T-cell (primary cell): ENCODE results near the gene AADAC. TPM values are rescaled to one million over a fixed set of nuclear protein-coding genes. Genes with fewer than 3 reads are reported as not detected.

Experiments used
- ATAC-seq, 4 experiments: fragments of 200-7000 bp in 3 of 4; fragments of 150-1000 bp in 1 of 4; cut with Tn5 transposase; replicated peaks in 1 of 4; 1 replicate in 3 of 4; 2 replicates in 1 of 4; pipeline ENCODE4 v1.10.0; 2021; ENCODE audit warnings: moderate library complexity in 3 of 4, mild to moderate bottlenecking in 2 of 4, moderate number of reproducible peaks in 1 of 4
- CTCF ChIA-PET, 2 donors: fragments of 300-600 bp; sonication (Branson Sonifier 250); formaldehyde crosslinking; loops; one replicate each; lab custom pipeline; 2022; ENCODE audit warnings: antibody characterized with exemption in 2 of 2; lab: Charles Lee
- POLR2A ChIA-PET, 2 donors: fragments of 300-600 bp; sonication (Branson Sonifier 250); formaldehyde crosslinking; loops; one replicate each; lab custom pipeline; 2022; ENCODE audit warnings: antibody characterized with exemption in 2 of 2; lab: Charles Lee
- DNase-seq, 35 experiments: peaks; one replicate each; pipeline versions ENCODE4 v3.0.0 to v3.0.0-alpha.2; 2013 to 2023
- H3K27ac ChIP-seq: one replicate; pipeline ENCODE4 v1.5.1; 2013; ENCODE audit warnings: low read length
- H3K27me3 ChIP-seq, 2 experiments: replicated peaks in 1 of 2; 1 replicate in 1 of 2; 2 replicates in 1 of 2; pipeline versions ENCODE4 v1.6.1 to v1.7.0; 2013; ENCODE audit warnings: low read length in 1 of 2, mixed read lengths in 1 of 2; ENCODE audit not compliant: control insufficient read depth in 2 of 2, insufficient read depth in 2 of 2; ENCODE audit errors: extremely low read depth in 1 of 2
- H3K36me3 ChIP-seq, 2 donors: 1 replicate in 1 of 2; 2 replicates in 1 of 2; pipeline versions ENCODE4 v1.6.1 to v1.7.0; 2013; ENCODE audit warnings: low read length in 1 of 2; ENCODE audit not compliant: control insufficient read depth in 2 of 2, insufficient read depth in 1 of 2; ENCODE audit errors: extremely low read depth in 1 of 2
- H3K4me1 ChIP-seq, 2 experiments: 1 replicate in 1 of 2; 2 replicates in 1 of 2; pipeline versions ENCODE4 v1.6.1 to v1.7.0; 2013; ENCODE audit warnings: low read length in 2 of 2, mixed read lengths in 1 of 2; ENCODE audit not compliant: insufficient read depth in 2 of 2, control insufficient read depth in 1 of 2; ENCODE audit errors: extremely low read depth in 1 of 2
- H3K4me3 ChIP-seq, 2 donors: 1 replicate in 1 of 2; 2 replicates in 1 of 2; pipeline versions ENCODE4 v1.5.1 to v1.7.0; 2013; ENCODE audit warnings: mild to moderate bottlenecking in 2 of 2, low read length in 1 of 2, moderate library complexity in 1 of 2; ENCODE audit not compliant: control insufficient read depth in 1 of 2; ENCODE audit errors: extremely low read depth in 1 of 2
- H3K9me3 ChIP-seq: 2 replicates; pipeline ENCODE4 v1.7.0; 2013
- H3K27ac Mint-ChIP-seq, 2 donors: one replicate each; pipeline ENCODE4 v1.8.0; 2020 to 2021; ENCODE audit warnings: mild to moderate bottlenecking in 2 of 2, mixed read lengths in 2 of 2
- H3K27me3 Mint-ChIP-seq, 2 donors: one replicate each; pipeline ENCODE4 v1.8.0; 2021 to 2022; ENCODE audit warnings: mixed read lengths in 2 of 2
- H3K36me3 Mint-ChIP-seq: one replicate; pipeline ENCODE4 v1.8.0; 2021; ENCODE audit warnings: mixed read lengths
- H3K4me1 Mint-ChIP-seq, 3 donors: one replicate each; pipeline ENCODE4 v1.8.0; 2020 to 2022; ENCODE audit warnings: mixed read lengths in 3 of 3, mild to moderate bottlenecking in 1 of 3
- H3K4me3 Mint-ChIP-seq, 3 donors: one replicate each; pipeline ENCODE4 v1.8.0; 2020 to 2022; ENCODE audit warnings: mild to moderate bottlenecking in 3 of 3, mixed read lengths in 3 of 3, moderate library complexity in 3 of 3
- H3K9me3 Mint-ChIP-seq, 3 donors: one replicate each; pipeline ENCODE4 v1.8.0; 2020 to 2022; ENCODE audit warnings: mixed read lengths in 3 of 3
- WGBS: methylation state at CpG from one replicate; pipeline ENCODE4 v1.1.5; 2013; ENCODE audit warnings: missing lambda C conversion rate; ENCODE audit not compliant: insufficient coverage; 5-methylcytosine and 5-hydroxymethylcytosine counted together
- total RNA-seq, 35 experiments: library from RNA in 6 of 35; stranded (reverse) in 6 of 35; fragments of 120-200 nt in 1 of 35; gene quantifications; one replicate each; pipeline versions ENCODE4 v1.2.1 to v1.2.4 and lab custom pipeline; 2013 to 2026

The AADAC gene
- total RNA-seq, 5 donors from 2014 or later (not counting 1 experiment from before 2014, with no cell fraction given): 0.20 to 0.38 (median 0.25) TPM; not detected in 2

GRCh38 chr3:151770956-151771355, 43.0 kb upstream of the AADAC start:
- H3K4me3 Mint-ChIP-seq: no peak overlapping the region
- H3K4me1 Mint-ChIP-seq: no peaks in the 10 kb centered on the region
- H3K9me3 Mint-ChIP-seq: no peaks in the 10 kb centered on the region
- no peak overlapping the region for H3K4me3 ChIP-seq
- DNase-seq: no peak
- H3K27me3 ChIP-seq: peaks cover 0 to 7% of the 10 kb centered on the region in 2 experiments
- no peaks in the 10 kb centered on the region for H3K36me3 Mint-ChIP-seq
- H3K27me3 Mint-ChIP-seq: peaks cover 2 to 3% of the 10 kb centered on the region in 2 donors
- no peaks in the 10 kb centered on the region for H3K4me1 ChIP-seq
- ChIA-PET POLR2A (interaction anchor here in 1 of 2 donors (0.5 kb wide), 1 partner anchor 134 kb away, joined by 3 read pairs; no protein-coding TSS in a partner anchor), CTCF (no interaction called here)
- H3K27ac ChIP-seq: no peak overlapping the region
- ATAC-seq: no peak
- H3K27ac Mint-ChIP-seq: no peak overlapping the region
- WGBS: 98% methylated on average over 4 of the region's 4 CpGs
- H3K36me3 ChIP-seq: no peaks in the 10 kb centered on the region
- H3K9me3 ChIP-seq: no peaks in the 10 kb centered on the region

GRCh38 chr3:151772825-151773480, 41.0 kb upstream of the AADAC start:
- WGBS: 57% methylated on average over 1 of the region's 4 CpGs

GRCh38 chr3:151774235-151774634, 39.7 kb upstream of the AADAC start:
- no peaks in the 10 kb centered on the region for H3K4me1 ChIP-seq
- ChIA-PET CTCF (no interaction called here), POLR2A (no interaction called here)
- no peak overlapping the region for H3K27ac Mint-ChIP-seq
- no peaks in the 10 kb centered on the region for H3K36me3 ChIP-seq
- no peak overlapping the region for H3K27ac ChIP-seq
- no peaks in the 10 kb centered on the region for H3K4me1 Mint-ChIP-seq
- no peak overlapping the region for H3K4me3 Mint-ChIP-seq
- peaks cover 0 to 7% of the 10 kb centered on the region in 2 experiments for H3K27me3 ChIP-seq
- no peaks in the 10 kb centered on the region for H3K9me3 ChIP-seq
- no peak overlapping the region for H3K4me3 ChIP-seq
- ATAC-seq: no peak
- H3K36me3 Mint-ChIP-seq: no peaks in the 10 kb centered on the region
- 50% methylated on average over 1 of the region's 1 CpG for WGBS
- peaks cover 3% of the 10 kb centered on the region in 2 donors for H3K27me3 Mint-ChIP-seq
- no peak for DNase-seq
- no peaks in the 10 kb centered on the region for H3K9me3 Mint-ChIP-seq

More at GRCh38 chr3:151772825-151773480, 41.0 kb upstream of the AADAC start:
- H3K9me3 Mint-ChIP-seq: no peaks in the 10 kb centered on the region
- H3K4me3 ChIP-seq: no peak overlapping the region
- CTCF ChIA-PET: no interaction called here
- no peaks in the 10 kb centered on the region for H3K4me1 ChIP-seq
- no peak for DNase-seq
- H3K36me3 Mint-ChIP-seq: no peaks in the 10 kb centered on the region
- no peak overlapping the region for H3K27ac Mint-ChIP-seq
- no peaks in the 10 kb centered on the region for H3K9me3 ChIP-seq
- POLR2A ChIA-PET: no interaction called here
- H3K36me3 ChIP-seq: no peaks in the 10 kb centered on the region
- ATAC-seq: no peak
- H3K27me3 ChIP-seq: peaks cover 0 to 7% of the 10 kb centered on the region in 2 experiments
- no peak overlapping the region for H3K27ac ChIP-seq
- H3K27me3 Mint-ChIP-seq: peaks cover 2 to 3% of the 10 kb centered on the region in 2 donors
- no peaks in the 10 kb centered on the region for H3K4me1 Mint-ChIP-seq
- H3K4me3 Mint-ChIP-seq: no peak overlapping the region

- no peak for DNase-seq
- H3K4me3 ChIP-seq: no peak overlapping the region
- no peaks in the 10 kb centered on the region for H3K4me1 ChIP-seq
- H3K27ac ChIP-seq: no peak overlapping the region
- Mint-ChIP-seq H3K27me3 (peaks cover 3% of the 10 kb centered on the region in 2 donors), H3K4me3 (no peak overlapping the region), H3K27ac (no peak overlapping the region), H3K9me3 (no peaks in the 10 kb centered on the region), H3K36me3 (no peaks in the 10 kb centered on the region), H3K4me1 (no peaks in the 10 kb centered on the region)
- no peaks in the 10 kb centered on the region for H3K36me3 ChIP-seq
- H3K27me3 ChIP-seq: peaks cover 0 to 4% of the 10 kb centered on the region in 2 experiments
- ChIA-PET POLR2A (no interaction called here), CTCF (no interaction called here)
- ATAC-seq: no peak
- H3K9me3 ChIP-seq: no peaks in the 10 kb centered on the region
These were observed 39.0 kb upstream of the AADAC start for GRCh38 chr3:151774910-151775309.

- ATAC-seq: no peak
- Mint-ChIP-seq H3K36me3 (no peaks in the 10 kb centered on the region), H3K9me3 (no peaks in the 10 kb centered on the region), H3K4me3 (no peak overlapping the region), H3K27ac (no peak overlapping the region), H3K4me1 (no peaks in the 10 kb centered on the region), H3K27me3 (peaks cover 3% of the 10 kb centered on the region in 2 donors)
- no peak overlapping the region for H3K27ac ChIP-seq
- H3K27me3 ChIP-seq: peaks cover 0 to 4% of the 10 kb centered on the region in 2 experiments
- POLR2A ChIA-PET: no interaction called here
- CTCF ChIA-PET: no interaction called here
- H3K9me3 ChIP-seq: no peaks in the 10 kb centered on the region
- H3K36me3 ChIP-seq: no peaks in the 10 kb centered on the region
- DNase-seq: no peak
- no peak overlapping the region for H3K4me3 ChIP-seq
- no peaks in the 10 kb centered on the region for H3K4me1 ChIP-seq
- WGBS: no CpG with 5 or more reads among the region's 4 CpGs
These were observed 38.3 kb upstream of the AADAC start for GRCh38 chr3:151775314-151776258.

GRCh38 chr3:151776259-151776740, 37.6 kb upstream of the AADAC start:
- WGBS: no CpG with 5 or more reads among the region's 1 CpG
- H3K9me3 Mint-ChIP-seq: no peaks in the 10 kb centered on the region
- Histone ChIP-seq H3K9me3 (no peaks in the 10 kb centered on the region), H3K4me3 (no peak overlapping the region), H3K27ac (no peak overlapping the region), H3K36me3 (no peaks in the 10 kb centered on the region), H3K4me1 (no peaks in the 10 kb centered on the region), H3K27me3 (peaks cover 0 to 4% of the 10 kb centered on the region in 2 experiments)
- DNase-seq (no peak), ATAC-seq (no peak)
- no peaks in the 10 kb centered on the region for H3K36me3 Mint-ChIP-seq
- CTCF ChIA-PET: no interaction called here
- H3K4me3 Mint-ChIP-seq: no peak overlapping the region
- POLR2A ChIA-PET: no interaction called here
- H3K27me3 Mint-ChIP-seq: peaks cover 3% of the 10 kb centered on the region in 2 donors
- H3K27ac Mint-ChIP-seq: no peak overlapping the region
- H3K4me1 Mint-ChIP-seq: no peaks in the 10 kb centered on the region
